HTR-8/SVneo (cell line): ENCODE results near the gene GPX7.
"Not testable (repeated sequence)": the region's sequence is repeated elsewhere in the genome, so short reads cannot be mapped to it uniquely, and the experiment has no call there.

Source experiments
- DNase-seq: peaks from one replicate; pipeline ENCODE4 v3.0.0; 2011; ENCODE audit warnings: low spot score, mixed read lengths; ENCODE audit not compliant: insufficient read length
- FAIRE-seq: peaks from 2 replicates; lab custom pipeline; 2011; peaks lifted over from hg19 to GRCh38; lab: Jason Lieb, UNC

GPX7 gene

GRCh38 chr1:52601991-52602855 lies at the start of gene GPX7:
Gene GPX7, plus strand, starts transcription at chr1:52602371. Its CDS starts 39 bp downstream, at chr1:52602410.
- no peak for DNase-seq
- FAIRE-seq = no peak

- FAIRE-seq (peak; percentile 93), DNase-seq (no peak)
Measured at GRCh38 chr1:52552505-52553361, 49.4 kb upstream of the GPX7 start, which contains the start of gene TUT4. Gene TUT4, minus strand, starts transcription at chr1:52553092. Its CDS starts 26,812 bp downstream, at chr1:52526280.

DNA sequence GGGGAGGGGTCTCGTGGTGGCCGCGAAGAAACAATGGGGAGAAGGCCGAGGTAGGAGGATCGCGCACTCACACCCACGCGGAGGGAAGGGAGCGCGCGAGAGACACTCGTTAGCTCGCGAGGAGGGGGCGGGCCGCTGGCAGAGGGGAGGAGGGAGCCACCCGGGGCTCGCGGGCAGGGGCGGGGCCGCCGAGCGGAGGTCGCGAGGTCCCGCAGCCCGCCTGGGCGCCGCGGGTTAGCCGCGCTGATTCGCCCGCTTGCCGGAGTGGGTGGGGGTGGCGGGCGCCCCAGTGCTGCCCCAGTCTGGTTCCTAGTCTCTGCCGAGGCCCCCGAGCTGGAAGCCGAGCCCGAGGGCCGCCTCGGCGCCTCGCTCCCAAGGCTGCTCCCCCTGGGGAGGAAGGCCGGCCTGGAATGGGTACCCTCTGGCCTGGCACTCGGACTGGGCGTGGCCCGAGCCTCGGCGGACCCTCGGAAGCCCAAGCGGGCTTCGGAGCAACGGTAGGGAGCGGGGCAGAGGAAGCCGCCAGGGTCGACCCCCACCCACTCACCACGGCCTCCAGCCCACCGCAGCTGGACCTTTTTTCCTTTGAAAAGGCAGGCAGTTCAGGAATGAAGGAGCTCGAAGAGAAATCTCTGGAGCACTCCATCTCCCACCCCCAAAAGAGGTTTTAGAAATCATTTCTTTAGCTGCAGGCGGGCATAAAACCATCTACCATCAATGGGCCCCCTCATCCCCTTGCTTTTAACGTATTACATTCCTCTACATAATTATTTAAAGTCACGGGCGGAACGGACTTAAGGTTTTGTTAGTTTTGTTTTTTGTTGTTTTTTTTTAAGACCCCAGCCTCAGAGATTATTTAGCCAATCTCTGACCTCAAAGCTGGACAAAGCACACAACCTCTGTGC lies 48.6 kb upstream of the GPX7 start:
- peak; percentile 71 for FAIRE-seq
- DNase-seq = peak; percentile 71

GRCh38 chr1:52554267-52554640 lies 47.9 kb upstream of the GPX7 start:
- FAIRE-seq (no peak), DNase-seq (no peak)

- DNase-seq (no peak), FAIRE-seq (no peak)
Measured at GRCh38 chr1:52554756-52555155, 47.4 kb upstream of the GPX7 start.

DNA sequence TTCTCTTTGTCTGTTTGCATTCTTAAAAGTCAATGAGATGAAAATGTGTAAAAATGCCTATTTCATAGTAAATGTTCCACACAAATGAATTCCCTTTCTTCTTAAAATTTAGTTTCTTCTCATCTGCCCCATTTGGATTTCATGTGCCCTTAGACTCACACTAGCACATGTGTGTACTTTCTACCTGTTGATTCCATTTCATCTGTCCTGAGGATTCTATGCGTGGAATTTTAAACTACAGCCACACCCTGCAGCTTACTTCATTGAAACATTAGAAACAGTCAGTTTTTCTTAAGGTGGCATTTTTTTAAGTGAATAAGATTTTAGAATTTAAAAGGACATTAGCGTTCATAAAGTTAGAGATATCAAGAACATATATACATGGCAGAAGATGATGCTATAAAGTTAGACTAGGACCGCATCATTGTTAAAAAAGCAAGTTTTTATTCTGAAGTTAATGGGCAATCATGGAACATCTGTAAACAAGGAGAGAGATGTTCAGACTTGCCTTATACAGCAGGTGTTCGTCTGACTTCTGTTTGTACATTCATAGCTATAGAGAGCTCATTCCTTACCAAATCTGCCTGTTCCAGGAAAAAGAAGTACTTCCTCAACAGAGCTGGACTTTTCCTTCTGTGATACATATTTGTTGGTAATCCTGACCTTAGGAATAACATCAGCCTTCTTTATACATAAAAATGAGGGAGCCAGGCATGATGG lies 45.4 kb upstream of the GPX7 start:
- FAIRE-seq = no peak
- DNase-seq = no peak

- DNase-seq (no peak), FAIRE-seq (no peak)
Measured at GRCh38 chr1:52558941-52559340, 43.2 kb upstream of the GPX7 start.

DNA sequence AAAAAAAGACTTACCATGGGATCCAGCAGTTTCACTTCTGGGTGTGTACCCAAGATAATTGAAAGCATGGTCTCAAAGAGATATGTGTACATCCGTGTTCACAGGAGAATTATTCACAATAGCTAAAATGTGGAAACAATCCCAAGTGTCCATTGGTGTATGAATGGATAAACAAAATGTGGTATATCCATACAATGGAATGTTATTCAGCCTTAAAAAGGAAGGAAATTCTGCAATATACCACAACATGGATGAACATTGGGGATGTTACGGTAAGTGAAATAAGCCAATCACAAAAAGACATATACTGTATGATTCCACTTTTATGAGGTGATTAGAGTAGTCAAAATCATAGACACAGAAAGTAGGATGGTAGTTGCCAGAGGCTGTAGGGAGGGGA lies 42.3 kb upstream of the GPX7 start:
- DNase-seq = no peak
- no peak for FAIRE-seq

- FAIRE-seq = no peak
- no peak for DNase-seq
Measured at GRCh38 chr1:52562766-52563165, 39.4 kb upstream of the GPX7 start.

DNA sequence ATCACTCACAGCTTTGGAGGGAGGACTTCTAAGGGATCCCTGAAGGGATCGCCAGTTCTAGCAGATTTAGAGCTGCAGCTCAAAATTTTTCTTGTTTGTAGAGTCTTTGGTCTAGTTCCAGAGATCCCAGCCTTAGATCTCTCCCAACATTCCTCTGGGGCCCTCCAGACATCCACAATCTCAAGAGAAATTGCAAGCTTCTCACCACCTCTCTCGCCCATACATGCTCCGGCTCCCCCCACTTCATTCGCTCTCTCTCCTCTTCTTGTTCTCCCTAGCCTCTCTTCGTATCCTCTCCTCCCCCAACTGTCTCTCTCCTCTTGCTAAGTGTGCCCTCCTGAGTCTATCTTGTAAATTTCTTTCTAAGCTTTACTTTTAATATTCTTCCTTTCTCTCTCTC lies 34.2 kb upstream of the GPX7 start:
- FAIRE-seq (no peak), DNase-seq (no peak)

- FAIRE-seq = no peak
- DNase-seq = no peak
Measured at GRCh38 chr1:52569449-52570210, 32.5 kb upstream of the GPX7 start.

GRCh38 chr1:52571783-52572182 lies 30.4 kb upstream of the GPX7 start:
- DNase-seq (no peak), FAIRE-seq (no peak)

GRCh38 chr1:52572387-52572786 lies 29.8 kb upstream of the GPX7 start:
- FAIRE-seq (no peak), DNase-seq (no peak)

GRCh38 chr1:52574594-52574993 lies 27.6 kb upstream of the GPX7 start:
- FAIRE-seq (peak; percentile 54), DNase-seq (peak; percentile 75)

- FAIRE-seq = no peak
- no peak for DNase-seq
Measured at GRCh38 chr1:52576074-52576473, 26.1 kb upstream of the GPX7 start.

DNA sequence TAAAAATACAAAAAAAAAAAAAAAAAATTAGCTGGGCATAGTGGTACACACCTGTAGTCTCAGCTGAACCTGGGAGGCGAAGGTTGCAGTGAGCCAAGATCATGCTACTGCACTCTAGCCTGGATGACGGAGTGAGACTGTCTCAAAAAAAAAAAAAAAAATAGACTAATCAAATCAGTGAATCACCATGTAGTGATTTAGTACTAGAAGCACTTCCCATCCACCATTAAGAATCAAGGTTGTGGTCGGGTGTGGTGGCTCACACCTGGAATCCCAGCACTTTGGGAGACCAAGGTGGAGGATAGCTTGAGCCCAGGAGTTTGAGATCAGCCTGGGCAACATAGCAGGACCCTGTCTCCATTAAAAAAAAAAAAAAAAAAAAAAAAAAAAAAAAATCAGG lies 24.1 kb upstream of the GPX7 start:
- DNase-seq, FAIRE-seq: not testable (repeated sequence)

GRCh38 chr1:52579415-52579814 lies 22.8 kb upstream of the GPX7 start:
- no peak for FAIRE-seq
- DNase-seq = no peak

- DNase-seq = no peak
- no peak for FAIRE-seq
Measured at GRCh38 chr1:52580283-52580682, 21.9 kb upstream of the GPX7 start.
